Epithelial cell of proximal tubule (primary cell): ENCODE results near the gene CD200R1. TPM values are rescaled to one million over a fixed set of nuclear protein-coding genes. Genes with fewer than 3 reads are reported as not detected.

Source experiments
- DNase-seq: peaks from one replicate; pipeline ENCODE4 v3.0.0-alpha.2; 2011; ENCODE audit warnings: low read depth
- H3K4me3 ChIP-seq: 2 replicates; pipeline ENCODE4 v1.5.1; 2011; ENCODE audit warnings: low read depth, mild to moderate bottlenecking, low read length
- total RNA-seq: library from RNA; depleted of rRNA; stranded (reverse); fragments of >200 nt; gene quantifications from 2 replicates; pipeline ENCODE4 v1.2.3, GENCODE V29; 2015
- TF ChIP-seq, protein P1 (sequence below): conservative IDR thresholded peaks from 2 replicates; pipeline ENCODE4 v1.5.1; 2012; ENCODE audit warnings: low read depth, mild to moderate bottlenecking, low read length

Gene CD200R1
- total RNA-seq, 1 donor from 2014 or later, result not detected

GRCh38 chr3:112900113-112900512, 74.8 kb downstream of the CD200R1 start:
- TF ChIP-seq, protein P1, sequence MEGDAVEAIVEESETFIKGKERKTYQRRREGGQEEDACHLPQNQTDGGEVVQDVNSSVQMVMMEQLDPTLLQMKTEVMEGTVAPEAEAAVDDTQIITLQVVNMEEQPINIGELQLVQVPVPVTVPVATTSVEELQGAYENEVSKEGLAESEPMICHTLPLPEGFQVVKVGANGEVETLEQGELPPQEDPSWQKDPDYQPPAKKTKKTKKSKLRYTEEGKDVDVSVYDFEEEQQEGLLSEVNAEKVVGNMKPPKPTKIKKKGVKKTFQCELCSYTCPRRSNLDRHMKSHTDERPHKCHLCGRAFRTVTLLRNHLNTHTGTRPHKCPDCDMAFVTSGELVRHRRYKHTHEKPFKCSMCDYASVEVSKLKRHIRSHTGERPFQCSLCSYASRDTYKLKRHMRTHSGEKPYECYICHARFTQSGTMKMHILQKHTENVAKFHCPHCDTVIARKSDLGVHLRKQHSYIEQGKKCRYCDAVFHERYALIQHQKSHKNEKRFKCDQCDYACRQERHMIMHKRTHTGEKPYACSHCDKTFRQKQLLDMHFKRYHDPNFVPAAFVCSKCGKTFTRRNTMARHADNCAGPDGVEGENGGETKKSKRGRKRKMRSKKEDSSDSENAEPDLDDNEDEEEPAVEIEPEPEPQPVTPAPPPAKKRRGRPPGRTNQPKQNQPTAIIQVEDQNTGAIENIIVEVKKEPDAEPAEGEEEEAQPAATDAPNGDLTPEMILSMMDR, result no peak
- DNase-seq, result no peak
- H3K4me3 ChIP-seq, result no peak overlapping the region

- H3K4me3 ChIP-seq, result no peak overlapping the region
- TF ChIP-seq, protein P1, result no peak
- no peak for DNase-seq
These were observed 77.1 kb downstream of the CD200R1 start for GRCh38 chr3:112897791-112898190.

GRCh38 chr3:112894258-112894657, 80.6 kb downstream of the CD200R1 start:
- TF ChIP-seq, protein P1, result no peak
- no peak overlapping the region for H3K4me3 ChIP-seq
- peak; percentile 6 for DNase-seq

DNA sequence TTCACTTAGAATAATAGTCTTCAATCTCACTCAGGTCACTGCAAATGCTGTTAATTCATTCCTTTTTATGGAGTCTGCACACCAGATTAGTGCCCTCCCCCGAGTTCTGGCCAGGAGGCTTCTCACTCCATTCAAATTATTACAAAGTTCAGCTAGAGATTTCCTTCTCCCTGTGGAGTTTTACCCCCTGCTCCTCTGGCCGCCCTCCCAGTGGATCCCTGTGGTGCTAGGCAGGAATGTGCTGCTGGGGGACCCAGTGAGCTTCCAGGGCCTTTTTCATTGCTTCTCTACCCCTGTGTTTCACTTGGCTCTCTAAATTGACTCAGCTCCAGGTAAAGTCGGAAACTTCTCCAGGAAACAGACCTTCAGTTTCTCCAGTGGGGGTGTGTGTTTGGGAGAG, 85.5 kb downstream of the CD200R1 start:
- no peak overlapping the region for H3K4me3 ChIP-seq
- TF ChIP-seq, protein P1, result no peak
- DNase-seq, result no peak

- TF ChIP-seq, protein P1, result no peak
- no peak overlapping the region for H3K4me3 ChIP-seq
- no peak for DNase-seq
These were observed 86.4 kb downstream of the CD200R1 start for GRCh38 chr3:112888381-112889085.

DNA sequence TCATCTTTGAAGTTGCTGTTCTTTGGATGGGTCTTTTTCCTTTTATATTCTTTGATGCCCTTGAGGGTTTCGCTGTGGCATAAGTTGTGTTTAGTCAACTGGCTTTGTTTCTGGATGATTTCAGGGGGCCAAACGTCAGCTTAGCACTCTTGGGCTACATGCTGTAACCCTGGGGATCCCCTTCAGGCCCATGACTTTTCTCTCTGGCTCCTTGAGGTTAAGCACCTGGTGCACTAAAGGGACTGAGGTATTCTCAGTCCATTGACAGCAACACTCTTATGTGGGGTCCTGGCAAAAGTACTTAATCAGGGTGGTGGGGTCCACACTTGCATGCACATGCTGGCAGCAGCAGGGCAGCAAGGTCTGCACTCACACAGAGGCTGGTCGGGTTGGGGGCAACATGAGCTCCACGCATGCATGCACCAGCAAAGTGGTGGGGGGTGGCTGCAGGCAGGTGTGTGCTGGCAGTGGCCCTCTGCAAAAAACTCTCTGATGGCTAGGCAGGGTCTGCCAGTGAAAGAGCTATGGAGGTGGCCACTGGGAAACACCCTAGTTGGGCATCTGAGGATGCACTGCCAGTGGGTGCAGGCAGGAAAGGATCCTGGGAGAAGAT, 90.1 kb downstream of the CD200R1 start:
- DNase-seq, result no peak
- TF ChIP-seq, protein P1, result no peak
- no peak overlapping the region for H3K4me3 ChIP-seq

DNA sequence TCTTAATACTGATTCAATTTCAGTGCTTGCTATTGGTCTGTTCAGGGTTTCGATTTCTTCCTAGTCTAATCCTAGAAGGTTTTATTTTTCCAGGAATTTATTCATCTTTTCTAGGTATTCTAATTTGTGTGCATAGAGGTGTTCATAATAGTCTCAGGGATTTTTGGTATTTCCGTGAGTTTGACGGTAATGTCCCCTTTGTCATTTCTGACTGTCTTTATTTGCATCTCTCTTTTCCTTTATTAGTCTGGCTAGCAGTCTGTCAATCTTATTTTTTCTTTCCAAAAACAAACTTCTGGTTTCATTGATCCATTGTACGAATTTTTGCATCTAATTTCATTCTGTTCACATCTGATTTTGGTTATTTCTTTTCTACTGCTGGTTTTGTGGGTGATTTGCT, 93.0 kb downstream of the CD200R1 start:
- no peak for DNase-seq
- TF ChIP-seq, protein P1, result no peak
- no peak overlapping the region for H3K4me3 ChIP-seq
